ENCODE measurements around the gene NTN1. TPM values are rescaled to one million over a fixed set of nuclear protein-coding genes. Genes with fewer than 3 reads are reported as not detected.
"Not testable (repeated sequence)": the region's sequence is repeated elsewhere in the genome, so short reads cannot be mapped to it uniquely, and the experiment has no call there.

The NTN1 gene
- total RNA-seq, 1 experiment from 2014 or later, result 14.5 TPM

DNA sequence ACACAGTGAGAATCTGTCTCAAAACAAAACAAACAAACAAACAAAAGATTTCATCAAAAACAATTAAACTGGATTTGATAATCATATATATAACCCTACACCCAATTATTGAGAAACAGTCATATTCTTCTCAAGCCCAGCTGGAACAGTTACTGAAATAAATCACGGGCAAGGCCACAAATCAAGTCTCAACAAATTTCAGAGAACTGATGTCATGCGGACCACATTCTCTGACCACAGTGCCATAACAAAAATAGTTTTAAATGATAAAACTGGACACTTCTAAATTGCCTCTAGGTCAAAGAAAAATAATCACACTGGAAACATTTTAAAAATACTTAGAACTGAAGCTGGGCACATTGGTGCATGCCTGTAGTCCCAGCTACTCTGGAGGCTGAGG is 39.9 kb upstream of the NTN1 start:
- DNase-seq (ENCODE audit: low read depth, low spot score) (no peak), ATAC-seq (no peak)
- POLR2A ChIA-PET, result no interaction called here
- CTCF ChIA-PET, result no interaction called here
- Histone ChIP-seq H3K9me3 (ENCODE audit: control insufficient read depth, insufficient read depth, low read depth, low read length) (no peaks in the 10 kb centered on the region), H3K27ac (ENCODE audit: low read length) (no peak overlapping the region), H3K27me3 (ENCODE audit: control insufficient read depth, insufficient read depth, low read length) (no peaks in the 10 kb centered on the region), H3K4me3 (ENCODE audit: low read depth in 2 of 2, low read length in 2 of 2) (no peak overlapping the region), H3K4me1 (ENCODE audit: control insufficient read depth, insufficient read depth, low read length) (no peaks in the 10 kb centered on the region), H3K36me3 (ENCODE audit: control insufficient read depth, insufficient read depth, low read length) (no peaks in the 10 kb centered on the region)
- TF ChIP-seq, protein P1, sequence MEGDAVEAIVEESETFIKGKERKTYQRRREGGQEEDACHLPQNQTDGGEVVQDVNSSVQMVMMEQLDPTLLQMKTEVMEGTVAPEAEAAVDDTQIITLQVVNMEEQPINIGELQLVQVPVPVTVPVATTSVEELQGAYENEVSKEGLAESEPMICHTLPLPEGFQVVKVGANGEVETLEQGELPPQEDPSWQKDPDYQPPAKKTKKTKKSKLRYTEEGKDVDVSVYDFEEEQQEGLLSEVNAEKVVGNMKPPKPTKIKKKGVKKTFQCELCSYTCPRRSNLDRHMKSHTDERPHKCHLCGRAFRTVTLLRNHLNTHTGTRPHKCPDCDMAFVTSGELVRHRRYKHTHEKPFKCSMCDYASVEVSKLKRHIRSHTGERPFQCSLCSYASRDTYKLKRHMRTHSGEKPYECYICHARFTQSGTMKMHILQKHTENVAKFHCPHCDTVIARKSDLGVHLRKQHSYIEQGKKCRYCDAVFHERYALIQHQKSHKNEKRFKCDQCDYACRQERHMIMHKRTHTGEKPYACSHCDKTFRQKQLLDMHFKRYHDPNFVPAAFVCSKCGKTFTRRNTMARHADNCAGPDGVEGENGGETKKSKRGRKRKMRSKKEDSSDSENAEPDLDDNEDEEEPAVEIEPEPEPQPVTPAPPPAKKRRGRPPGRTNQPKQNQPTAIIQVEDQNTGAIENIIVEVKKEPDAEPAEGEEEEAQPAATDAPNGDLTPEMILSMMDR (IDR thresholded peaks at IDR 0.05), result no peak
- TF ChIP-seq POLR2AphosphoS5 (IDR thresholded peaks at IDR 0.05; ENCODE audit: low read depth, low read length) (no peak), TCF7L2 (IDR thresholded peaks at IDR 0.05; ENCODE audit: low read depth, low read length) (no peak), SIN3A (IDR thresholded peaks at IDR 0.05; ENCODE audit: borderline replicate concordance, insufficient read depth, low read depth, low read length) (no peak)
- TF ChIP-seq, protein P2, sequence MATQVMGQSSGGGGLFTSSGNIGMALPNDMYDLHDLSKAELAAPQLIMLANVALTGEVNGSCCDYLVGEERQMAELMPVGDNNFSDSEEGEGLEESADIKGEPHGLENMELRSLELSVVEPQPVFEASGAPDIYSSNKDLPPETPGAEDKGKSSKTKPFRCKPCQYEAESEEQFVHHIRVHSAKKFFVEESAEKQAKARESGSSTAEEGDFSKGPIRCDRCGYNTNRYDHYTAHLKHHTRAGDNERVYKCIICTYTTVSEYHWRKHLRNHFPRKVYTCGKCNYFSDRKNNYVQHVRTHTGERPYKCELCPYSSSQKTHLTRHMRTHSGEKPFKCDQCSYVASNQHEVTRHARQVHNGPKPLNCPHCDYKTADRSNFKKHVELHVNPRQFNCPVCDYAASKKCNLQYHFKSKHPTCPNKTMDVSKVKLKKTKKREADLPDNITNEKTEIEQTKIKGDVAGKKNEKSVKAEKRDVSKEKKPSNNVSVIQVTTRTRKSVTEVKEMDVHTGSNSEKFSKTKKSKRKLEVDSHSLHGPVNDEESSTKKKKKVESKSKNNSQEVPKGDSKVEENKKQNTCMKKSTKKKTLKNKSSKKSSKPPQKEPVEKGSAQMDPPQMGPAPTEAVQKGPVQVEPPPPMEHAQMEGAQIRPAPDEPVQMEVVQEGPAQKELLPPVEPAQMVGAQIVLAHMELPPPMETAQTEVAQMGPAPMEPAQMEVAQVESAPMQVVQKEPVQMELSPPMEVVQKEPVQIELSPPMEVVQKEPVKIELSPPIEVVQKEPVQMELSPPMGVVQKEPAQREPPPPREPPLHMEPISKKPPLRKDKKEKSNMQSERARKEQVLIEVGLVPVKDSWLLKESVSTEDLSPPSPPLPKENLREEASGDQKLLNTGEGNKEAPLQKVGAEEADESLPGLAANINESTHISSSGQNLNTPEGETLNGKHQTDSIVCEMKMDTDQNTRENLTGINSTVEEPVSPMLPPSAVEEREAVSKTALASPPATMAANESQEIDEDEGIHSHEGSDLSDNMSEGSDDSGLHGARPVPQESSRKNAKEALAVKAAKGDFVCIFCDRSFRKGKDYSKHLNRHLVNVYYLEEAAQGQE (IDR thresholded peaks at IDR 0.05; ENCODE audit: insufficient read depth in 1 of 2, low read depth in 2 of 2, low read length in 1 of 2), result no peak
- intact Hi-C loops (cut with micrococcal nuclease; ENCODE audit: unreplicated experiment) (no loop called here), in situ Hi-C loops (cut with HindIII; ENCODE audit: low pct_unique_long_range_greater_than_20kb, low sequenced_read_pairs) (no loop called here)
- BruUV-seq (replicated peaks), result no TSS peak

DNA sequence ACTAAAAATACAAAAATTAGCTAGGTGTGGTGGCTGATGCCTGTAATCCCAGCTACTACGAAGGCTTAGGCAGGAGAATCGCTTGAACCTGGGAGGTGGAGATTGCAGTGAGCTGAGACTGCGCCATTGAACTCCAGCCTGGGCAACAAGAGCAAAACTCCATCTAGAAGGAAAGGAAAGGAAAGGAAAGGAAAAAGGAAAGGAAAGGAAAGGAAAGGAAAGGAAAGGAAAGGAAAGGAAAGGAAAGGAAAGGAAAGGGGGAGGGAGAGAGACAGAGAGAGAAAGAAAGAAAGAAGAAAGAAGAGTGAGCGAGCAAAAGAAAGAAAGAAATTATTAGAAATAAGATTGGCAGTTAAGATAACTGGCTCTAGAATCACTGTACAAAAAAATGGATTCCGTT is 37.1 kb upstream of the NTN1 start:
- BruUV-seq (replicated peaks); intact Hi-C loops (cut with micrococcal nuclease; ENCODE audit: unreplicated experiment); DNase-seq (ENCODE audit: low read depth, low spot score); H3K4me1 ChIP-seq (ENCODE audit: control insufficient read depth, insufficient read depth, low read length); POLR2A ChIA-PET; H3K4me3 ChIP-seq (ENCODE audit: low read depth in 2 of 2, low read length in 2 of 2); CTCF ChIA-PET; H3K36me3 ChIP-seq (ENCODE audit: control insufficient read depth, insufficient read depth, low read length); H3K27me3 ChIP-seq (ENCODE audit: control insufficient read depth, insufficient read depth, low read length); ATAC-seq; in situ Hi-C loops (cut with HindIII; ENCODE audit: low pct_unique_long_range_greater_than_20kb, low sequenced_read_pairs); H3K27ac ChIP-seq (ENCODE audit: low read length); H3K9me3 ChIP-seq (ENCODE audit: control insufficient read depth, insufficient read depth, low read depth, low read length): not testable (repeated sequence)

DNA sequence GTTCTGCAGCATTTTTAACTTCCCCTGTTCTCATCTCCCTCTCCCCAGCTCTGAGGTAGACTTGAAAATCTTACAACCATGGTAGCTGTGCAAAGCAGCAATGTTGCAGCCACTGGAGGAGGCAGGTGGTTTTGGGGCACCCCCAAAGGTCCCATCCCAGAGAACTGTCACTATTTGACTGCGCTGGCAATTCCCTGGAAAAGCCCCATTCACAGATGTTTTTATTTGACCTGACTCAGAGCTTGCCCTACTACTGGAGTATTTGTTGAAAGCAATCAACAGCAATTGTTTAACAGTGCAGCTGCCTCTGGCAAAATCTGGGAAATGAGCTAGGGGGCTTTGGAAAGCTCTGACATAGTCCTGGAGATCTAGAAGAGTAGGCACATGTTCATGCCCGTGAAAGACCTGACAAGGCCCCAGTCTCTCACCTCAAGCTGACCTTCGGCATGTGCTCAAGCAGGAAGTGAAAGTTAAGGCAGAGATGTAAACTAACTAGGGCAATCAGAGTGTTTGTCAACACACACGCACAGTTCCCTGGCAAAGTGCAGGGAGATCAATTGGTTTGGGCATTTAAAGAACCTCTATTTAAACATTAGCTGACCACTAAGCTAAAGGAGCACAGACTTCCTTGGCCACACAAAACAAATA is 36.1 kb upstream of the NTN1 start:
- POLR2A ChIA-PET, result no interaction called here
- BruUV-seq (replicated peaks), result no TSS peak
- H3K27me3 ChIP-seq (ENCODE audit: control insufficient read depth, insufficient read depth, low read length), result no peaks in the 10 kb centered on the region
- TF ChIP-seq, protein P2 (IDR thresholded peaks at IDR 0.05; ENCODE audit: insufficient read depth in 1 of 2, low read depth in 2 of 2, low read length in 1 of 2), result no peak
- TF ChIP-seq TCF7L2 (IDR thresholded peaks at IDR 0.05; ENCODE audit: low read depth, low read length) (no peak), POLR2AphosphoS5 (IDR thresholded peaks at IDR 0.05; ENCODE audit: low read depth, low read length) (no peak), SIN3A (IDR thresholded peaks at IDR 0.05; ENCODE audit: borderline replicate concordance, insufficient read depth, low read depth, low read length) (no peak)
- TF ChIP-seq, protein P1 (IDR thresholded peaks at IDR 0.05), result no peak
- H3K4me3 ChIP-seq (ENCODE audit: low read depth in 2 of 2, low read length in 2 of 2), result no peak overlapping the region
- H3K9me3 ChIP-seq (ENCODE audit: control insufficient read depth, insufficient read depth, low read depth, low read length), result no peaks in the 10 kb centered on the region
- no peak for DNase-seq (ENCODE audit: low read depth, low spot score)
- in situ Hi-C loops (cut with HindIII; ENCODE audit: low pct_unique_long_range_greater_than_20kb, low sequenced_read_pairs) (no loop called here), intact Hi-C loops (cut with micrococcal nuclease; ENCODE audit: unreplicated experiment) (no loop called here)
- H3K27ac ChIP-seq (ENCODE audit: low read length), result no peak overlapping the region
- CTCF ChIA-PET, result interaction anchor here (0.6 kb wide), 1 partner anchor 19 kb away, joined by 12 read pairs; no protein-coding TSS in a partner anchor
- H3K36me3 ChIP-seq (ENCODE audit: control insufficient read depth, insufficient read depth, low read length), result no peaks in the 10 kb centered on the region
- no peaks in the 10 kb centered on the region for H3K4me1 ChIP-seq (ENCODE audit: control insufficient read depth, insufficient read depth, low read length)
- ATAC-seq, result no peak
